GM21717 (cell line): Measurements from ENCODE around the gene CCDC85A.

ENCODE experiments used
- ATAC-seq: cut with Tn5 transposase; IDR thresholded peaks from one replicate; pipeline ENCODE4 v1.9.1; 2021; ENCODE audit warnings: mild to moderate bottlenecking, moderate library complexity; ENCODE audit not compliant: unreplicated experiment

The CCDC85A gene

DNA sequence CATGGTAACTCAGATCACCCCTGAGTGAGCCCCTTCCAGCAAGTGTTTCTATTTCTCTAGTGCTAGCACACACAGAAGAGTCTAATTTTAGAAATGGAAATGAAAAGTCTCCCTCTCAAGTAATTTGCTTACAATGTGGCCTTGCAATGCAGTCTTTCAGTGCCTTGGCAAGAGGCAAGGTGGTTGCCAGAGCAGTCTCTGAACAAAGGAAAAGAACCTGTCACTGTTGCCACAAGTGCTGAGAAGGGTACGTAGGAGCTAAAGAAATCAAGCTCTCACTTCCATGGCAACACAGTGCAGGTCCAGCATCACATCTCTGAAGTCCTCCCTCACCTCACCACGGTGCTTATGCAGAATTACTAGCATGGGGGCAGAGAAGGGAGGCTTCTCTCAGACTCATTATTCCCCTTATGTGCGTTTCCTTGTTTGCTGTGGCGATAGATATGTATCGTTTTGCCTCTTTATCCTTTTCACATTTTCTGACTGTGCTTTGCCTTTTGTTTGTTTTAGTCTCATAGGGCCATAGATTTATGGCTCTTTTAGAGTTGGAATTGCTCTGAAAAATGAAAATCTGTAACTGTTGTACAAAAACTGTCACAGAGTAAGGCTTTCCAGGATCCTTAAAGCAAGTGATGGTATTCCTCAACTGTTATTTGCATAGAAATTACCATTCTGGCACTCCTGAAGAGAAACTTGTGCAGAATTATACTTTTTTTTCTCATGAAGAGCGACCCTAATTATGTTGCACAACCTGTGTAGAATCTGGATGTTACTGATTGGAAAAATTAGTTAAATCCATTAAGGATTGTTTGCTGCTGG, 164.8 kb downstream of the CCDC85A start:
- peak; percentile 88 for ATAC-seq

DNA sequence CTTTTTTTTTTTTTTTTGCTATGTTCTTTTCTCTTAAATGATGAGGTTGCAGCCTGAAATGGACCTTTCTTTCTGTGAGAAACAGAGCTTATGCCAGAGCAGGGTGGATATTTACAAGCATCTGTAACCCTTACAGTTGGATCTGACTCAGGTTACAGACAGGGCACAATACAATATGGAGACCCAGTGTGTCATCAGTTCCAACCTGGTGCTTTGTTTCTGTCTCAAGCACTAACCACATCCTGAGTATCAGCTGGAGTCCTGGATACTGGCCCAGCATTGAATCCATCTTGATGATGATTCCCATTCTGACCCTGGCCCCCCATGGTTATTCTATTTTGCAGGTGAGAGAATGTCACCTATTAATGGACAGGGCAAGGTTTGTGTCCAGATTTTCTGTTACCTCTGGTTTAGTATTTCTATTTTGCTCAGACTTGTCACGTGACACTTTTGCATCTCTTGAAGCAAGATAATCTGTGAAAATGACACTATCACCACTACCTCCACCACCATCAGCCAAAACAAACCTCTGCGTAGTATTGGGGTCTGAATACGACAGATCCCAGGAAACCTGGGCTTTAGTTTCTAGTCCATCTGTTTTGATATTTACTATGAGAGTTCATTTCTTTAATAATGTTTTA, 174.0 kb downstream of the CCDC85A start:
- no peak for ATAC-seq

DNA sequence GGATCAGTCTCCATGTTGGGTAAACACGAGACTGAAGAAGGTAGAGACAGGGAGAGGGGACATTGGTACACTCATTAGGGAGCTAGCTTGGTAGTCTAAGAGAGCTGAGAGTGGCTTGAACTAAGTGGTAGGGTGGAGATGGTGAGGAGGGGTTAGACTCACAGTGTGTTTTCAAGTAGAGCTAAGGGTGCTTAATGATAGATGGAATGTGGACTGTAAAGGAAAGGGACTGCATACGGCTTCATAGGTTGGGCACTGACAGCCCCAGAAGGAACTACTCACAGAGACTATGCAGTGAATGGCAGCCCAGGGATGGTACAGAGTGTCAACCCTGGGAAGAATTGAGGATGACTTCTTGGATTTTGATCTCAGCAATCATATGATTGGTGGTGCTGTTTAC, 178.1 kb downstream of the CCDC85A start:
- ATAC-seq, result no peak

- no peak for ATAC-seq
Observed at GRCh38 chr2:56364902-56365301, 181.1 kb downstream of the CCDC85A start.

DNA sequence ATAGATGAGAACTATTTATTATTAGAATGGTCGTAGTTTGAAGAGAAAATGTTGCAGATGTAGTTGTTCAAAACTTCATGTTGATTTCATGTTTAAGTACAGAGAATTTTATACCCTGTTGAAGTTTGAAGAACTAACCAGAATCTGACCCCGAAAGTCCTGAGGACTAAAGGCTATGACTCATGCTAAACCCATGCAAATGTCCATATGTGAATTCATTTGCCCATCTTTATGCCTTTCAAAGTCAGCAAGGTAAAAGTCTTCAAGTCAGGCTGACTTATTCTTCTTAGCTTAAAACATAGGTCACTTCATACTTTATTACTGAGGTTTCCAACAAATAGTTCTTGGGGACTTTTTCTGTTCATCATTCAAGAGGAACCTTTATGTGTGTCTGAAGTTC, 185.5 kb downstream of the CCDC85A start:
- ATAC-seq, result no peak

DNA sequence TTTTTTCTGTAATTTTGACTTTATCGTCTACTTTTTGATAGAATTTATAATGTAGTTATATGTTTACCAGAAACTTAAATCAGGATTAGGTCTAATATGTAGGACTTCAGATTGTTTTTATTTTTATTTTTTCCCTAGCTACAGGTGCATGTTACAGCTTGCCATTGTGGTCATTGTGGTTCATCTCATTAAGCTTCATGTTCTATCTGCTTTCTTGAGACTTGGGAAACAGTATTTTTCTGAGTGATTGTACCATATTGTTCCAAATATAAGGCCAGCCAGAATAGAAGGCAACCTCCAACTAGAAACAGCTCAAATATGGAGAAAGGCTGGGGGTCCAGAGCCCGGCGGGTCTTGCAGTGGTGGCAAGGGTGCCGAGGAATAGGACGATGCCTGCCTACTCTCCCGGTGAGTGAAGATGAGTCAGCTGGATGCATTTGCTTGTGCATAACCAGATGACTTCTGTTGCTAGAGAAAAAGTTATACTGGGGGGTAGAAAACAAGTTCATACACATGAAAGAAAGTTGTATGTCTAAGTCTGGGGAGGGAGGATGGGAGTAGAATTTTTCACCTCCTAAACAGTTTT, 188.4 kb downstream of the CCDC85A start:
- ATAC-seq, result no peak

GRCh38 chr2:56375251-56375650, 191.5 kb downstream of the CCDC85A start:
- no peak for ATAC-seq

DNA sequence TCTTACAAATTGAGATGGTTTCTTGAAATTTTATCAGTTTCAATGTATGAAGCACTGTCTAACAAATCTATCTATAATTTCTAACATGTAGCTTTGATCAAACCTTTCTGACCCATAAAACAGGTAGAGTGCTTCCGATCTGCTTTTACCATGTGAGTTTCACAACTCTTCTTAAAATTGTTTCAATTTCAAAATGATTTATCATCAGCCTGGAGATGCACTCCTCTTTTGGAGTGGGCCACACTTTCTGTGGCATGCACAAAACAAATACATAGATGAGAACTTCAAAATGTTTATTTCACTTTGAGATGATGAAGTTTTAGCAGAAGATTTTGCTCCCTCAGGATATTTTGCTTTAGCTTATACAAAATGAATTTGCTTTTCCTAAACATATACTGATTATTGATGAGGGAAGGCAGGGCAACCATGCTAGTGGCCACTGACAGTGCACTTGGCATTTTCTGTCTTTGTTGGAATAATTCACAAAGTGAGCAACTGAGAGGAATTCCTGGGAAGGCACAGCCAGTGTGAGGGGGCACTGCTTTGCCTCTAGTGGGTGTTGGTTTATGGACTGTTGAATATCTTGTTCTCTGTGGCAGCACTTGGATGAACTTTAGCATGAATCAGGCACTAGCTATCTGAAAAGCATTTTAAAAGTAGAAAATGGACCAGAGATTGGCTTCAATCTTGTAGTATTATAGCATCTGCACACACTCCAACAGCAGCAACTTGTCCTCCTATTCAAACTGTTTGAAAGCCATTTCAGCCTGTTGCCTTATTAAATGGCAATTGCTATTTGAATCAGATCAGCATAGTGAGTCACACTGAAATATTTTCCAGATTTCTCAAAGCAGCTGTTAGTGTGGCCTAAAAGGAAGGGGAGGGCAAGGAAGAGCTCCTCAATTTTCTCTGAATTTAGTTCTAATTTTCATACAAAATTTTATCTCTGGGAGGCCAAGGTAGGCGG, 193.2 kb downstream of the CCDC85A start:
- no peak for ATAC-seq

DNA sequence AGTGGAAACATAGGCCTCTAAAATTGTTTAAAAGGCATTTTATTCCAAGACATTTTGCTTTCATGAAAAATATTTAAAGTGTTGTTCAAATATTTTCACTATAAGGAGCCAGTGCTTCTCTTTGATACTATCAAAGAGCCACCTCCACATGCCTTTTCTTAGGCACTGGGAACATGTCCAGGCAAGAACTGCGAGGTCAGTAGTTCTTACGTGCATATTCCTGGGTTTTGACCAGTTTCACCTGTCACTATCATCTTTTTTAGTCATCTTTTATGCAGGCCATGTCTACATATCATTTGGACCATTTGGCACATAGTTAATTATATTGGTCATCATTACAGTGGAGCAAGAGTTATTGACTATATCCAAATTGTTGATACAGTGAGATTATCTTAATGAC, 195.3 kb downstream of the CCDC85A start:
- ATAC-seq, result no peak

- ATAC-seq, result no peak
Observed at GRCh38 chr2:56380861-56381260, 197.1 kb downstream of the CCDC85A start.

- no peak for ATAC-seq
Observed at GRCh38 chr2:56382466-56382865, 198.7 kb downstream of the CCDC85A start.

GRCh38 chr2:56386657-56387056, 202.9 kb downstream of the CCDC85A start:
- no peak for ATAC-seq

DNA sequence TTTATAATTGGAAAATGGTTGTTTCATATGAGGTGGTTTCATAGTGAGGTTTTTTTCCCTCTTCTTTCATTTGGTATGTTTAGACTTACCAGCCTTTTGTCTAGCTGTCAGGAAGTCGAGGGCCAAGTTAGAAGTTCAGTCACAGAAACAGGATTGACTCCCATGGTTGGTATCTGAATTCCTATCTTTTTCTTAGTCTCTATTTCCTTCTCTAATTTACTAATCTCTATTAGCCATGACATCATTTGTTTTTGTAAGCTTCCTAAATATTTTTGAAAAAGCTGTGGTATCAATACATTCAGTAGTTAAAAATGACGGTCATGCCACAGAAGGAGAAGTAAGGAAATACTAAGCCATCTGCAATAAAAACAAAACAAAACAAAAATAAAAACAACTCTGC, 206.9 kb downstream of the CCDC85A start:
- no peak for ATAC-seq

DNA sequence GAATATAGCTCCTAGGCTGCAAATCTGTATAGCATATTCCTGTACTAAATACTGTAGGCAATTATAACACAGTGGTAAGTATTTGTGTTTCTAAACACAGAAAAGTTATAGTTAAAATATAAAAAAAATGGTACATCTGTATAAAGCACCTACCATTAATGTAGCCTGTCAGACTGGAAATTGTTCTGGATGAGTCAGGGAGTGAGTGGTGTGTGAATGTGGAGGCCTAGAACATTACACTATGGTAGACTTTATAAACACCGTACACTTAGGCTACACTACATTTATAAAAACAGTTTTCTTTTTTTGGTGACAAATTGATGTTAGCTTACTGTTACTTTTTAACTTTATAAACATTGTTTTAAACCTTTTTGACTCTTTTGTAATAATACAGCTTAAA, 226.3 kb downstream of the CCDC85A start:
- ATAC-seq, result no peak

DNA sequence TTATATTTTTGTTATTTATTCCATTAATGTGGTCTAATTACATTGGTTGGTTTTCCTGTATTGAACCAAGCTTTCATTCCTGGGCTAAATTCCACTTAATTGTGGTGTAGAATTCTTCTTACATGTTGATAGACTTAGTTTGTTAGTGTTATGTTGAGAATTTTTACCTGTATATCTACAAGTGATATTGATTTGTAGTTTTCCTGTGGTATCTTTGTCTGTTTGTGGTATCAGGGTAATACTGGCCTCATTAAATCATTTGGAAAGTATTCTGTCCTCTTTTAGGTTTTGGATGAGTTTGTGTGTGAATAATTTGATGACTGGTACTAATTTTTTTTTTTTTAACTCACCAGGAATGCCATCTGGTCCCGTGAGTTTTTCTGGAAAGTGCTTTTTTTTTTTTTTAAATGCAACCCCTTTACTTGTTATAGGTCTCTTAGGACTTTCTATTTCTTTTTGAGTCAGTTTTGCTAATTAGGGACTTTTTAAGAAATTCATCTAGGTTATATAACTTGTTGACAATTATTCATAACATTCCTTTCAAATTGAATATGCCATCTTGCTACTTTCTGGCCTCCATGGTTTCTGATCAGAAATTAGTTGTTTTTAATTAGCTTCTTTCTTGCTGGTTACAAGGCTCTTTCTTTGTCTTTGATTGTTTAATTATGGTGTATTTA, 232.8 kb downstream of the CCDC85A start:
- no peak for ATAC-seq
